Adrenal gland (tissue), 12 donors: ENCODE measurements around the gene MBP. TPM values are rescaled to one million over a fixed set of nuclear protein-coding genes. Genes with fewer than 3 reads are reported as not detected.

ENCODE experiments used
- DNase-seq, 7 donors: peaks; one replicate each; pipeline ENCODE4 v3.0.0-alpha.2; 2019 to 2020
- H3K27ac ChIP-seq, 5 donors: fragments of 200-600 bp; sonication (generic) in 4 of 5; 1 replicate in 3 of 5; 2 replicates in 2 of 5; pipeline versions ENCODE4 v1.5.1 to v1.8.0; 2016 to 2020; ENCODE audit warnings: mild to moderate bottlenecking in 1 of 5
- H3K27me3 ChIP-seq: fragments of 200-600 bp; 2 replicates; pipeline ENCODE4 v1.8.0; 2021
- H3K36me3 ChIP-seq, 2 donors: fragments of 200-600 bp; replicated peaks in 1 of 2; 1 replicate in 1 of 2; 2 replicates in 1 of 2; pipeline versions ENCODE4 v1.5.1 to v1.8.0; 2018 to 2022
- H3K4me1 ChIP-seq, 2 donors: fragments of 200-600 bp; replicated peaks in 1 of 2; 1 replicate in 1 of 2; 2 replicates in 1 of 2; pipeline versions ENCODE4 v1.5.1 to v1.8.0; 2018 to 2021
- H3K4me3 ChIP-seq, 4 donors: fragments of 200-600 bp; sonication (generic) in 3 of 4; one replicate each; pipeline ENCODE4 v1.5.1; 2016 to 2018
- H3K9me3 ChIP-seq, 3 donors: fragments of 200-600 bp; sonication (generic) in 1 of 3; replicated peaks in 1 of 3; 1 replicate in 2 of 3; 2 replicates in 1 of 3; pipeline versions ENCODE4 v1.5.1 to v1.8.0; 2016 to 2021
- CTCF ChIP-seq, 6 experiments: fragments of 450-650 bp in 4 of 6; fragments of 200-600 bp in 2 of 6; sonication (generic) in 1 of 6; IDR thresholded peaks; 1 replicate in 5 of 6; 2 replicates in 1 of 6; pipeline versions ENCODE4 v1.5.1 to v1.8.0; 2016 to 2021; ENCODE audit warnings: antibody characterized with exemption in 6 of 6, mild to moderate bottlenecking in 2 of 6, moderate library complexity in 1 of 6
- POLR2A ChIP-seq, 2 donors: fragments of 450-650 bp; IDR thresholded peaks; one replicate each; pipeline ENCODE4 v1.6.1; 2017; ENCODE audit warnings: antibody characterized with exemption in 2 of 2, mild to moderate bottlenecking in 2 of 2, moderate library complexity in 1 of 2
- WGBS, 4 donors: extraction: QIAGEN DNeasy Blood & Tissue Kit in 2 of 4; methylation state at CpG; one replicate each; pipeline versions ENCODE4 v1.1.5 to v1.1.7; 2013 to 2017; 5-methylcytosine and 5-hydroxymethylcytosine counted together
- intact Hi-C, 2 donors: fragments of 100-400 bp; cut with DNase I; formaldehyde crosslinking; loops; one replicate each; pipeline versions ENCODE4 v1.14.1 to v1.15.0; 2022 to 2023
- polyA plus RNA-seq, 3 donors: library from polyadenylated mRNA; stranded (reverse); fragments of 200-250 nt in 2 of 3; fragments of 350-450 nt in 1 of 3; fragmentation: Illumina TruSeq in 1 of 3; extraction: RNeasy Lipid Tissue Mini Kit (QIAGEN cat#74804) in 1 of 3; gene quantifications; one replicate each; pipeline ENCODE4 v1.2.3, GENCODE V29; 2013 to 2014
- total RNA-seq, 9 donors: library from RNA; depleted of rRNA in 4 of 9; stranded (reverse); fragments of >200 nt in 4 of 9; fragments of 120-200 nt in 1 of 9; fragmentation: NEBNext Ultra II Directional in 1 of 9; extraction: Animal tissue kit (Norgen Biotek cat#: 25700) in 1 of 9; gene quantifications; one replicate each; pipeline versions ENCODE4 v1.1.0 to v1.2.4, GENCODE V29; 2013 to 2023
- donor health status: healthy with polysubstance abuse.
- donor health status: Bipolar disorder and iron deficiency.
- donor health status: DM: yes; HTN: yes; CAD: no.
- donor health status: DM: no; HTN: no; CAD: no.
- donor health status: DM: no; HTN: no; CAD: no.
- donor health status: DM: yes; HTN: yes; CAD: no.

The MBP gene
- total and polyA plus RNA-seq, 12 donors, result 1.8 to 23.7 (median 13.7) TPM

- Histone ChIP-seq H3K4me1 (peaks cover 9% of the 10 kb centered on the region in 2 donors), H3K9me3 (no peaks in the 10 kb centered on the region), H3K27me3 (no peaks in the 10 kb centered on the region), H3K27ac (no peak overlapping the region), H3K36me3 (no peaks in the 10 kb centered on the region), H3K4me3 (no peak overlapping the region)
- WGBS, 4 donors, result 78 to 95% (median 87%) methylated on average over 6 to 12 of the region's 12 CpGs
- intact Hi-C loops, result no loop called here
- peak in 1 of 7 donors; percentile 37 for DNase-seq
- TF ChIP-seq POLR2A (IDR thresholded peaks at IDR 0.05), result no peak
- TF ChIP-seq CTCF (IDR thresholded peaks at IDR 0.05), result no peak
Measured at GRCh38 chr18:77119101-77119850, 13.3 kb downstream of the MBP start.

- H3K9me3 ChIP-seq, result no peaks in the 10 kb centered on the region
Measured at GRCh38 chr18:77118256-77119090, 14.1 kb downstream of the MBP start.

GRCh38 chr18:77116201-77117080, 16.1 kb downstream of the MBP start:
- Histone ChIP-seq H3K9me3 (no peaks in the 10 kb centered on the region), H3K36me3 (no peaks in the 10 kb centered on the region), H3K27ac (peak overlapping the region in 1 of 5 donors; percentile 88), H3K27me3 (no peaks in the 10 kb centered on the region), H3K4me3 (no peak overlapping the region), H3K4me1 (peaks cover 9 to 21% of the 10 kb centered on the region in 2 donors)
- TF ChIP-seq POLR2A (IDR thresholded peaks at IDR 0.05) (no peak), CTCF (IDR thresholded peaks at IDR 0.05) (no peak)
- peak in 2 of 7 donors; percentile 18 to 39 for DNase-seq
- intact Hi-C loops, result no loop called here
- WGBS, 4 donors, result 86 to 92% (median 90%) methylated on average over 18 of the region's 18 CpGs

More at GRCh38 chr18:77118256-77119090, 14.1 kb downstream of the MBP start:
- peak in 1 of 7 donors; percentile 36 for DNase-seq
- Histone ChIP-seq H3K27ac (no peak overlapping the region), H3K4me1 (peaks cover 9 to 17% of the 10 kb centered on the region in 2 donors), H3K36me3 (no peaks in the 10 kb centered on the region), H3K4me3 (no peak overlapping the region), H3K27me3 (no peaks in the 10 kb centered on the region)
- intact Hi-C loops, result no loop called here
- WGBS, 4 donors, result 81 to 94% (median 91%) methylated on average over 10 to 12 of the region's 12 CpGs
- TF ChIP-seq CTCF (IDR thresholded peaks at IDR 0.05) (no peak), POLR2A (IDR thresholded peaks at IDR 0.05) (no peak)
